A549 (cell line): ENCODE measurements around the gene DENND6B. TPM values are rescaled to one million over a fixed set of nuclear protein-coding genes. Genes with fewer than 3 reads are reported as not detected.

ENCODE experiments used
- ATAC-seq, 2 experiments: fragments of 200-7000 bp in 1 of 2; fragments of >200 bp in 1 of 2; cut with Nextera tagmentation in 1 of 2; cut with Tn5 transposase in 1 of 2; 3 replicates each; pipeline versions ENCODE4 v1.8.0 to v1.9.1; 2018 to 2020; ENCODE audit warnings: mild to moderate bottlenecking in 1 of 2, moderate library complexity in 1 of 2
- CTCF ChIA-PET: fragments of 300-600 bp; sonication (Branson Sonifier 250); formaldehyde crosslinking; extraction: SDS; loops from one replicate; lab custom pipeline; 2021; ENCODE audit warnings: antibody characterized with exemption, inconsistent platforms; lab: Yijun Ruan, JAX
- POLR2A ChIA-PET: fragments of 350-600 bp; formaldehyde crosslinking; extraction: SDS; loops from one replicate; lab custom pipeline; 2021; ENCODE audit warnings: antibody characterized with exemption, inconsistent platforms; lab: Yijun Ruan, JAX
- DNase-seq, 2 experiments: peaks; one replicate each; pipeline versions ENCODE4 v3.0.0 to v3.0.0-alpha.2; 2011 to 2016; ENCODE audit warnings: low read depth in 1 of 2, low spot score in 1 of 2
- FAIRE-seq: peaks from 2 replicates; lab custom pipeline; 2011; peaks lifted over from hg19 to GRCh38; lab: Jason Lieb, UNC
- H3K27ac ChIP-seq, 2 experiments: fragments of >200 bp; sonication (Bioruptor Twin); formaldehyde crosslinking; 3 replicates each; pipeline ENCODE4 v1.5.1; 2016 to 2017
- H3K4me1 ChIP-seq: fragments of >200 bp; sonication (Bioruptor Twin); formaldehyde crosslinking; 3 replicates; pipeline ENCODE4 v1.6.1; 2016
- H3K4me2 ChIP-seq: fragments of >200 bp; sonication (Bioruptor Twin); formaldehyde crosslinking; 3 replicates; pipeline ENCODE4 v1.6.1; 2016
- H3K4me3 ChIP-seq: fragments of >200 bp; sonication (Bioruptor Twin); formaldehyde crosslinking; 3 replicates; pipeline ENCODE4 v1.5.1; 2016
- H3K9me3 ChIP-seq: fragments of >200 bp; sonication (Bioruptor Twin); formaldehyde crosslinking; 3 replicates; pipeline ENCODE4 v1.6.1; 2016
- ATOH8 ChIP-seq: fragments of 250-450 bp; sonication (Bioruptor Pico); IDR thresholded peaks from 2 replicates; pipeline ENCODE4 v1.5.0; 2020; ENCODE audit warnings: low read depth, mild to moderate bottlenecking, moderate library complexity
- CEBPB ChIP-seq, 2 experiments: fragments of >200 bp in 1 of 2; sonication (Bioruptor Twin) in 1 of 2; formaldehyde crosslinking in 1 of 2; IDR thresholded peaks; 2 replicates each; pipeline ENCODE4 v1.6.1; 2012 to 2016
- EHMT2 ChIP-seq: fragments of 200-600 bp; sonication (generic); IDR thresholded peaks from 2 replicates; pipeline ENCODE4 v1.6.1; 2016; ENCODE audit warnings: antibody characterized with exemption, low read depth, mild to moderate bottlenecking, moderate library complexity
- EP300 ChIP-seq, 2 experiments: fragments of >200 bp; sonication (Bioruptor Twin); formaldehyde crosslinking; IDR thresholded peaks; 2 replicates in 1 of 2; 3 replicates in 1 of 2; pipeline ENCODE4 v1.6.1; 2016 to 2017
- FOSL2 ChIP-seq, 2 experiments: fragments of 450-650 bp in 1 of 2; fragments of >200 bp in 1 of 2; sonication (Bioruptor Twin) in 1 of 2; formaldehyde crosslinking; IDR thresholded peaks; 2 replicates each; pipeline versions ENCODE4 v1.5.0 to v1.6.1; 2016 to 2020; ENCODE audit warnings: mild to moderate bottlenecking in 1 of 2, moderate library complexity in 1 of 2
- HDAC2 ChIP-seq: fragments of 200-600 bp; sonication (generic); IDR thresholded peaks from 2 replicates; pipeline ENCODE4 v1.6.1; 2016
- HEYL ChIP-seq: fragments of 250-450 bp; sonication (Bioruptor Pico); IDR thresholded peaks from 2 replicates; pipeline ENCODE4 v1.8.0; 2021; ENCODE audit warnings: mild to moderate bottlenecking, moderate library complexity
- HMGXB4 ChIP-seq: fragments of 250-450 bp; sonication (Bioruptor Pico); IDR thresholded peaks from 2 replicates; pipeline ENCODE4 v1.5.0; 2021; ENCODE audit warnings: mild to moderate bottlenecking, moderate library complexity, borderline replicate concordance
- HOXA7 ChIP-seq: fragments of 250-450 bp; sonication (Bioruptor Pico); IDR thresholded peaks from 2 replicates; pipeline ENCODE4 v1.5.0; 2020; ENCODE audit warnings: mild to moderate bottlenecking, moderate library complexity
- HOXB5 ChIP-seq: fragments of 250-450 bp; sonication (Bioruptor Pico); IDR thresholded peaks from 2 replicates; pipeline ENCODE4 v1.5.0; 2020; ENCODE audit warnings: mild to moderate bottlenecking, moderate library complexity
- JUN ChIP-seq, 2 experiments: fragments of >200 bp; sonication (Bioruptor Twin); formaldehyde crosslinking; IDR thresholded peaks; 2 replicates in 1 of 2; 3 replicates in 1 of 2; pipeline ENCODE4 v1.6.1; 2016 to 2017
- KDM1A ChIP-seq: fragments of 200-600 bp; sonication (generic); IDR thresholded peaks from 2 replicates; pipeline ENCODE4 v1.6.1; 2016; ENCODE audit warnings: low read depth, mild to moderate bottlenecking
- MAFK ChIP-seq: fragments of 450-650 bp; IDR thresholded peaks from 2 replicates; pipeline ENCODE4 v1.6.1; 2014; ENCODE audit not compliant: partially characterized antibody
- MAX ChIP-seq: IDR thresholded peaks from 2 replicates; pipeline ENCODE4 v1.6.1; 2012
- MYC ChIP-seq: IDR thresholded peaks from 2 replicates; pipeline ENCODE4 v1.6.1; 2012; ENCODE audit warnings: mild to moderate bottlenecking, inconsistent platforms, low read length, improper control_type of control experiment, borderline replicate concordance
- PHF8 ChIP-seq: fragments of 200-600 bp; sonication (generic); IDR thresholded peaks from 2 replicates; pipeline ENCODE4 v1.6.1; 2016; ENCODE audit warnings: low read depth, mild to moderate bottlenecking, antibody characterized with exemption, moderate library complexity, borderline replicate concordance
- POLR2AphosphoS2 ChIP-seq: conservative IDR thresholded peaks from 2 replicates; pipeline ENCODE4 v1.6.1; 2012; ENCODE audit warnings: low read length, improper control_type of control experiment, inconsistent platforms
- RAD21 ChIP-seq, 2 experiments: fragments of >200 bp in 1 of 2; sonication (Bioruptor Twin) in 1 of 2; formaldehyde crosslinking in 1 of 2; IDR thresholded peaks in 1 of 2; conservative IDR thresholded peaks in 1 of 2; 2 replicates in 1 of 2; 3 replicates in 1 of 2; pipeline ENCODE4 v1.6.1; 2012 to 2018; ENCODE audit warnings: inconsistent platforms in 1 of 2
- RCOR1 ChIP-seq: fragments of 150-350 bp; IDR thresholded peaks from 2 replicates; pipeline ENCODE4 v1.6.1; 2014; ENCODE audit warnings: antibody characterized with exemption, low read length, low read depth
- RFX5 ChIP-seq: fragments of 450-650 bp; IDR thresholded peaks from 2 replicates; pipeline ENCODE4 v1.7.1; 2014; ENCODE audit warnings: antibody characterized with exemption, mild to moderate bottlenecking, moderate library complexity
- SREBF2 ChIP-seq: fragments of 450-650 bp; IDR thresholded peaks from 2 replicates; pipeline ENCODE4 v1.6.1; 2014; ENCODE audit warnings: mild to moderate bottlenecking, moderate library complexity
- ZC3H11A ChIP-seq: fragments of 450-650 bp; IDR thresholded peaks from 2 replicates; pipeline ENCODE4 v1.6.1; 2014; ENCODE audit warnings: antibody characterized with exemption, mild to moderate bottlenecking
- ZFP36 ChIP-seq: fragments of 450-650 bp; IDR thresholded peaks from 2 replicates; pipeline ENCODE4 v1.6.1; 2014; ENCODE audit warnings: borderline replicate concordance; ENCODE audit not compliant: partially characterized antibody
- ZNF302 ChIP-seq: fragments of 250-450 bp; sonication (Bioruptor Pico); IDR thresholded peaks from 2 replicates; pipeline ENCODE4 v1.9.0; 2021; ENCODE audit warnings: inconsistent platforms, mild to moderate bottlenecking, moderate library complexity
- ZSCAN20 ChIP-seq: fragments of 250-450 bp; sonication (Bioruptor Pico); IDR thresholded peaks from 2 replicates; pipeline ENCODE4 v1.8.0; 2022; ENCODE audit warnings: mild to moderate bottlenecking, moderate library complexity
- WGBS: methylation state at CpG from one replicate; pipeline ENCODE4 v1.1.6; 2017; ENCODE audit errors: missing lambda C conversion rate; 5-methylcytosine and 5-hydroxymethylcytosine counted together
- polyA plus RNA-seq, 4 experiments: library from polyadenylated mRNA; depleted of rRNA in 3 of 4; stranded (reverse); fragments of >200 nt; fragmentation: RNase III in 1 of 4; extraction: RNeasy Plus Mini Kit Qiagen cat#74134 plus additional on column Dnase treatment in 1 of 4; gene quantifications; 2 replicates in 3 of 4; 3 replicates in 1 of 4; pipeline ENCODE4 v1.2.3, GENCODE V29; 2011 to 2017

DENND6B gene
- polyA plus RNA-seq, 2 of the 4 experiments (the other 2 are of a cell fraction) = 1.6 to 1.9 TPM

- TF ChIP-seq RFX5 = no peak
These were observed 13.8 kb downstream of the DENND6B start (continued) for GRCh38 chr22:50313021-50313420.

DNA sequence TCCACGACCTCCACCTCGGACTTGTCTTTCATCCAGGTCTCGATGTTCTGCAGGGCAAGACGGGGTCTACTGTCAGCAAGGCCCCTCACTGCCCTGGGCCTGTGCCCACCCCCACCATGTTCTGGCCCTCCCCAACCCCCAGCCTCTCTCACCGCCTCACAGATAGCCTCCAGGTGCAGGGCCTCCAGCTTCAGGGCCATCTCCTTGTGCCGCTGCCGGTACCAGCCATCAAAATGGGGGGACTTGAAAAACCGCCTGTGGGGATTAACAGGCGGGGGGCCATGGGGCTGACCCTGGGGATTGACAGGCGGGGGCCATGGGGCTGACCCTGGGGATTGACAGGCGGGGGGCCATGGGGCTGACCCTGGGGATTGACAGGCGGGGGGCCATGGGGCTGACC, 14.4 kb downstream of the DENND6B start:
- ChIA-PET POLR2A (no interaction called here), CTCF (interaction anchor here (1.1 kb wide), 1 partner anchor 9 kb away, joined by 3 read pairs; no protein-coding TSS in a partner anchor)
- Histone ChIP-seq H3K4me2 (no peak overlapping the region), H3K9me3 (no peaks in the 10 kb centered on the region), H3K27ac (no peak overlapping the region), H3K4me1 (peaks cover 16% of the 10 kb centered on the region), H3K4me3 (no peak overlapping the region)
- no peak for ATAC-seq
- no peak for TF ChIP-seq HEYL (CRISPR knock-in tag)
- no peak for TF ChIP-seq KDM1A
- TF ChIP-seq HOXA7 = no peak
- no peak for TF ChIP-seq ZFP36
- DNase-seq = no peak
- 100% methylated on average over 4 of the region's 12 CpGs for WGBS
- no peak for FAIRE-seq

DNA sequence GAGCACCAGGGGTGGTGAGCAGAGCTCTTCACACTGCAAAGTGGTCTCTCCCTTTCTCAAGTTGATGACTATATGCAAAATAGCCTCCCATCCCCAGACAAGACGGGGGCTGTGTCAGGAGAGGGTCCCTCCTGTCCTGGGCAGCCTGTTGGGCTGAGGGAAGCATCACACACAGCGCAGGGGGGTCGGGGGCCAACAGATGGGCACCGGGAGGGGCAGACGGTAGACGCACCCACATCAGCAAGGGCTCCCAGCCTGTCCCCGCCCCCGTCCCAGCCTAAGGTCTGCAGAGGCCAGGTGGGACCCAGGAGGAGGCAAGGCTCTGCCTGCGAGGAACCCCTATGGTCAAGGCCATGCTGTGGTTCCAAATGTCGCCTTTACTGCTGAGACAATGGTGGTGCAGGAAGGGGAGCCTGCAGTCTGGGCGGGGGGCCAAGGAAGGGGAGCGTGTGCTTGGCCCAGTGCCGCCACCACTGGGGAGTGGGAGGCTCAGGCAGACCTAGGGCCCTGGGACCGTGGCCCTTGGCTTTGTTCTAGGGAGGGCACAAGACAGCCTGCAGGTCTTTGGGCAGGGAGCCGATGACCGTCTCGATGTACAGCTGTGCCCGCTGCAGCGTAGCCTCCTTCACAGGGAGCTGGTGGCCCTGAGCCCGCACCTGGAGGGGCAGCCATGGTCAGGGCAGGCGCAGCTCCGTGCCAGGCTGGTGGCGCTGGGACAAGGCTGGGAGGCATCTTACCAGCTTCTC, 15.0 kb downstream of the DENND6B start:
- FAIRE-seq (no peak), ATAC-seq (no peak), DNase-seq (no peak)
- no peak overlapping the region for H3K4me2 ChIP-seq
- WGBS = 91% methylated on average over 10 of the region's 23 CpGs
- ChIA-PET CTCF (interaction anchor here (1.1 to 2.4 kb wide), 2 partner anchors 9 to 30 kb away, joined by 3 to 8 read pairs; no protein-coding TSS in a partner anchor), POLR2A (no interaction called here)
- H3K9me3 ChIP-seq = no peaks in the 10 kb centered on the region
- no peak overlapping the region for H3K4me3 ChIP-seq
- TF ChIP-seq PHF8 (no peak), FOSL2 (IDR thresholded peaks at IDR 0.05) (no peak), FOSL2 (CRISPR knock-in tag; IDR thresholded peaks at IDR 0.05) (no peak), ATOH8 (no peak), MYC (no peak), ZSCAN20 (CRISPR knock-in tag) (no peak), RFX5 (no peak), JUN (IDR thresholded peaks at IDR 0.05) (no peak), ZC3H11A (no peak), SREBF2 (no peak), EP300 (IDR thresholded peaks at IDR 0.05) (no peak), KDM1A (no peak), RCOR1 (no peak), HMGXB4 (no peak), HOXB5 (CRISPR knock-in tag) (no peak)
- H3K4me1 ChIP-seq = peaks cover 16% of the 10 kb centered on the region
- H3K27ac ChIP-seq = no peak overlapping the region

DNA sequence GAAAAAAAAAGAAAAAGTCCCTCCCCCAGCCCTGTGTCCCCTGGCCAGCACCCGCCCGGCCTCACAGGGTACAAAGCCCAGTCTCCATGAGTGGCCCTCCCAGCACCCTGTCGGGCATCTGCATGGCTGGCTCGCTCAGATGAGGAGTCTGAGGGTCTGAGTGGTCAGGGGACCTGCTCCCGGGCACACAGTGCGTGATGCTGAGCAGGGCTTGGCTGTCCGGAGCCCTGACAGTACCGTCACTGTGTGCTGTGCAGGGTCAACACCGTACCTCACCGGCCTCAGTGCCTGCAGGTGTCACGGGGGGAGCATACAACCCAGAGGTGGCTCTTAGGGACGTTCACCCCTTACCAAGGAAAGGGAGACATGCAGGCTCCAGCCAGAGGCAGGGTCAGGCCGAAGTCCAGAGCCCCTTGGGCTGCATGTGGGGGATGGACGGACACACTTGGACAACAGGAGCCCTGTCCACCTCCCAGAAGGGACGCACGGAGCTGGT, 15.8 kb downstream of the DENND6B start:
- POLR2A ChIA-PET = no interaction called here
- no peak for FAIRE-seq
- TF ChIP-seq ZNF302 = no peak
- TF ChIP-seq RAD21 (conservative IDR thresholded peaks at IDR 0.05 in 1 of 2, IDR thresholded peaks at IDR 0.05 in 1 of 2) = no peak
- TF ChIP-seq MAFK = no peak
- no peak for TF ChIP-seq HOXB5 (CRISPR knock-in tag)
- TF ChIP-seq HDAC2 = no peak
- TF ChIP-seq EHMT2 = no peak
- TF ChIP-seq MAX = no peak
- no peak for TF ChIP-seq HEYL (CRISPR knock-in tag)
- TF ChIP-seq POLR2AphosphoS2 = no peak
- TF ChIP-seq CEBPB (IDR thresholded peaks at IDR 0.05) = no peak
- TF ChIP-seq HMGXB4 = no peak

More for the DNA sequence above, 15.8 kb downstream of the DENND6B start:
- Histone ChIP-seq H3K9me3 (no peaks in the 10 kb centered on the region), H3K4me3 (no peak overlapping the region), H3K4me1 (peaks cover 16% of the 10 kb centered on the region), H3K27ac (no peak overlapping the region), H3K4me2 (no peak overlapping the region)
- CTCF ChIA-PET = interaction anchor here (1.1 to 2.4 kb wide), 3 partner anchors 10 to 34 kb away, joined by 3 to 8 read pairs (median 8); no protein-coding TSS in a partner anchor
- ATAC-seq (no peak), DNase-seq (no peak)
- WGBS = 93% methylated on average over 13 of the region's 16 CpGs
